Effector memory CD4-positive, alpha-beta T cell (primary cell): ENCODE data around the gene SCLY.

ENCODE experiments used
- DNase-seq, 3 donors: peaks; one replicate each; pipeline ENCODE4 v3.0.0-alpha.2; 2020
- H3K27ac ChIP-seq: 2 replicates; pipeline ENCODE4 v1.7.0; 2013; ENCODE audit warnings: mild to moderate bottlenecking, low read length, moderate library complexity; ENCODE audit not compliant: insufficient read depth, poor library complexity, severe bottlenecking
- H3K27me3 ChIP-seq: replicated peaks from 2 replicates; pipeline ENCODE4 v1.7.0; 2013; ENCODE audit warnings: mild to moderate bottlenecking, low read length; ENCODE audit not compliant: insufficient read depth, control insufficient read depth, poor library complexity, severe bottlenecking
- H3K36me3 ChIP-seq: 2 replicates; pipeline ENCODE4 v1.7.0; 2013; ENCODE audit warnings: mild to moderate bottlenecking, low read length, moderate library complexity; ENCODE audit not compliant: control insufficient read depth, insufficient read depth
- H3K4me1 ChIP-seq: 2 replicates; pipeline ENCODE4 v1.7.0; 2013; ENCODE audit warnings: low read length, mild to moderate bottlenecking; ENCODE audit not compliant: control insufficient read depth, insufficient read depth, poor library complexity, severe bottlenecking
- H3K4me3 ChIP-seq: 2 replicates; pipeline ENCODE4 v1.7.0; 2013; ENCODE audit warnings: low read length, low read depth, mild to moderate bottlenecking; ENCODE audit not compliant: insufficient read depth, poor library complexity, severe bottlenecking
- H3K9me3 ChIP-seq: 2 replicates; pipeline ENCODE4 v1.7.0; 2013; ENCODE audit warnings: mild to moderate bottlenecking, low read length, moderate library complexity; ENCODE audit not compliant: control insufficient read depth

Gene SCLY

DNA sequence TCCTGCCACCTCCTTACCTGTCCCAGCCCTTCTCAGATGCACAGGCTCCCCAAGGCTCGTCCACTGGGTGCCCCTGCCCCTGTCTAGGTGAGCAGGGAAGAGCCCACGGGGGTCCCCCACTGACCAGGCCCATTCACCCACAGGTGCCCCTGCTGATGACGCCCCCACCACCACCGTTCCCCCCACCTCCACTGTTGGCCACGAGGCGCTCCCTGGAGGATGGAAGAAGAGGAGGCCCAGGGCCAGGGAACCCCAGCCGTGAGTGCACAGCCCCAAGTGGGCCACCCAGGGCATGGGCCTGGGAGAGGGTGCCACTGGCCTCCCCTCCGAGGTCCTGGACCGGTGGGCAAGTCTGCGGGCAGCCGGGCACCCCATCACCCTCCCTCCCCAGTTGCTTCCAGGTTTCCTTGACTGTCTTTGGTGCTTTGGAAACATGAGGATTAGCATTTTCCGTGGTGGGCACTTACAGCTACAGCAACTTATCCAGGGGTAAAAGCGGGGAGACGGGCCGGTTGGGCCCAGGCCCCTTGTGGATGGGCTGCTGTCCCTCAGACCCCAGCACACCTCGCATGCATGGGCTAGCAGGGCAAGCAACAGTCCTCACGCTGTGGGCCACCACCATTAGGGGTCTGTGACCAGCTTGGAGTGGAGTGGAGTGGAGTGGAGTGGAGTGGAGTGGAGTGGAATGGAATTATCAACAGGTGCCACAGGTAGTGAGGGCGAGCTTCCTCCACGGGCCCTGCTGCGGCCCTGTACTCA, 64.5 kb downstream of the SCLY start:
- H3K4me3 ChIP-seq = no peak overlapping the region
- no peak overlapping the region for H3K27ac ChIP-seq
- DNase-seq = no peak
- H3K9me3 ChIP-seq = no peaks in the 10 kb centered on the region
- no peaks in the 10 kb centered on the region for H3K36me3 ChIP-seq
- H3K27me3 ChIP-seq = no peaks in the 10 kb centered on the region
- no peaks in the 10 kb centered on the region for H3K4me1 ChIP-seq

DNA sequence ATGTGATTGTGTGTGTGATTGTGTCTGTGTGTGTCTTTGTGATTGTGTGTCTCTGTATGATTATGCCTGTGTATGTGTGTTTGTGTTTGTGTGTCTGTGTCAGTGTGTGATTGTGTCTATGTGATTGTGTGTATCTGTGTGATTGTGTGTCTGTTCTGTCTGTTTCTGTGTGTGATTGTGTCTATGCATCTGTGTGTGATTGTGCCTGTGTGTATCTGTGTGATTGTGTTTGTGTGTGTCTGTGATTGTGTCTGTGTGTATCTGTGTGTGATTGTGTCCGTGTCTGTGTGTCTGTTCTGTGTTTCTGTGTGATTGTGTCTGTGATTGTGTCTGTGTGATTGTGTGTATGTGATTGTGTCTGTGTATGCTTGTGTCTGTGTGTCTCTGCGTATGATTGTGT, 65.5 kb downstream of the SCLY start:
- Histone ChIP-seq H3K27me3 (no peaks in the 10 kb centered on the region), H3K27ac (no peak overlapping the region), H3K36me3 (no peaks in the 10 kb centered on the region)

DNA sequence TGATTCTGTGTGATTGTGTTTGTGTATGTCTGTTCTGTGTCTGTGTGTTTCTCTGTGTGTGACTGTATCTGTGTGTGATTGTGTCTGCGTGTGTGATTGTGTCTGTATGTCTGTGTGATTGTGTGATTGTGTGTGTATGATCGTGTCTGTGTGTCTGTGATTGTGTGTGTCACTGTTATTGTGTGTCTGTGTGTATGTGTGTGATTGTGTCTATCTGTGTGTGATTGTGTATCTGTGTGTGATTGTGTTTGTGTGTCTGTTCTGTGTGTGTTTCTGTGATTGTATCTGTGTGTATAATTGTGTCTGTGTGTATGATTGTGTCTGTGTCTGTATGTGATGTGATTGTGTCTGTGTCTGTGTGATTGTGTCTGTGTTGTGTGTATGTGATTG, 66.0 kb downstream of the SCLY start:
- DNase-seq = no peak
- Histone ChIP-seq H3K9me3 (no peaks in the 10 kb centered on the region), H3K4me3 (no peak overlapping the region), H3K4me1 (no peaks in the 10 kb centered on the region), H3K36me3 (no peaks in the 10 kb centered on the region), H3K27me3 (no peaks in the 10 kb centered on the region), H3K27ac (no peak overlapping the region)

More for the DNA sequence above, 65.5 kb downstream of the SCLY start:
- no peak overlapping the region for H3K4me3 ChIP-seq
- no peaks in the 10 kb centered on the region for H3K4me1 ChIP-seq
- DNase-seq = no peak
- H3K9me3 ChIP-seq = no peaks in the 10 kb centered on the region

DNA sequence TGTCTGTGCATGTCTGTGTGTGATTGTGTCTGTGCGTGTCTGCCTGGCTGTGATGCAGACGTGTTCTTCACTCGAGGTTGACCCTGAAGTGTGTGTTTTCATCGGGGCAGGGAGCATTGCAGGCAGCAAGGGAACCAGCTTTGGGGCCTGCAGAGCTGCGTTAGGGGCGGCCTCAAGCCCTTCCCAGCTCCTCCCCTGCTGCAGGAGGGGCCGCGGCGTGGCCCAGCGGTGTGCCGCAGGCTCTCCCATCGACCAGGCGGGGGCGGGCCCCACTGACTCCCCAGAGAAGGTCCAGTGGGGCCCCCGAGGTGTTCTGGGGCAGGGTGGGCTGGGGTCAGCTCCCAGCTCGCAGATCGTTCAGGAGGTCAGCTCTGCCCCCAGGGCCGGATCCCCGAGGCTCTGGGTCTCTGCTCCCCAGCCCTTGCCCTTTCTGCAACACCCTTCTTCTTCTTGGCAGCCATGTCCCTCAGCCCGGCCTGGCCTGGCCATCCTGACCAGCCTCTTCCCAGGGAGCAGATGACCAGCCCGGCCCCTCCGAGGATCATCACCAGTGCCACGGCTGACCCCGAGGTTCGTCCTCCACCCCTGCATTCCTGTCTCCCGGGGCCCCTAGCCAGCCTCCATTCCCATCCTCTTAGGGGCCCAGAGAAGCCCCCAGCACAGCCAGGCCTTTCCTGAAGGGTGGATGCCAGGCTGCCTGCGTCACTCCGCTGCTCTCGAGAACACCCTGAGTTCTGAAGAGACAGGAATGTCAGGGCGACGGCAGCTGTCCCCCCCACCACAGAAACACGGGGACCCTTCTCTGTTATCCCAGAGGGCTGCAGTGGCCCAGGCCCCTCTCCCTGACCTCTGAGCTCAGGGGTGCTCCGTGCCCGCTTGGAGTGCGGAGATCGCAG, 66.6 kb downstream of the SCLY start:
- H3K36me3 ChIP-seq = no peaks in the 10 kb centered on the region
- H3K27ac ChIP-seq = no peak overlapping the region
- DNase-seq = no peak
- H3K4me1 ChIP-seq = no peaks in the 10 kb centered on the region
- no peaks in the 10 kb centered on the region for H3K27me3 ChIP-seq
- H3K4me3 ChIP-seq = no peak overlapping the region
- no peaks in the 10 kb centered on the region for H3K9me3 ChIP-seq

DNA sequence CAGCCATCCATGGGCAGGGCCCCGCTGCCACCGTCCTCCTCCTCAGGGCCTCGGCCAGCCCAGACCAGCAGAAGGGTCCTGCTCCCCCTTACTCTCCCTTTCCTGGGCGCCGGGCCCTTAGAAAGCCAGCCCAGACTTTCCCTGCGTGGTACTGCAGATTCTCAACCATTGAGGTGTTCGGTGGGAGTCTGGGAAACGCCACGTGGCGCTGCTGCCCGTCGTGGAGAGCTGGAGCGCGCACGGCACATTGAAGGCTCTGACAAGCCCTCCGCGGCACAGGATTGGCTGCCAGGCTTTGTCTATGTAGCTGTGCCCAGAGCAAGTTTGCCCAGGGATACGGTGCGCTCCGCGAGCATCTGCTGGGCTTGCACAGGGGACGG, 67.2 kb downstream of the SCLY start:
- Histone ChIP-seq H3K4me1 (no peaks in the 10 kb centered on the region), H3K4me3 (no peak overlapping the region), H3K27ac (no peak overlapping the region), H3K36me3 (no peaks in the 10 kb centered on the region), H3K9me3 (no peaks in the 10 kb centered on the region), H3K27me3 (no peaks in the 10 kb centered on the region)
- no peak for DNase-seq

DNA sequence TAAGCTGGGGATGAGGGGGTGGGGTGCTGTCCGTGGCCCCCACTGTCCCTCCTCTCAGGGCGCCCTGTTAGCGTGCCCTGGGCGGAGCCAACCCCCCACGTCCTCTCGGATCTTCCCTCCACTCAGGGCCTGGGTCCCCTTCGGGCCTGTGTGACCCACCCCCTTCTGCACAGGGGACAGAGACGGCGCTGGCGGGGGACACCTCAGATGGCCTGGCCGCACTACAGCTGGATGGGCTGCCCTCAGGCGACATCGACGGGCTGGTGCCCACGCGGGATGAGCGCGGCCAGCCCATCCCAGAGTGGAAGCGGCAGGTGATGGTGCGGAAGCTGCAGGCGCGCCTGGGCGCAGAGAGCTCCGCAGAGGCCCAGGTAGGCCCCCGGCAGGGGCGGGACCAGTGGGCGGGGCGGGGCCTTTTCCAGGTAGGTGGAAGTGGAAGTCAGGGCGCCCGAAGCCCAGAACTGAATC, 67.8 kb downstream of the SCLY start:
- Histone ChIP-seq H3K36me3 (no peaks in the 10 kb centered on the region), H3K27ac (no peak overlapping the region), H3K27me3 (no peaks in the 10 kb centered on the region), H3K4me3 (no peak overlapping the region), H3K9me3 (no peaks in the 10 kb centered on the region), H3K4me1 (no peaks in the 10 kb centered on the region)
- no peak for DNase-seq

DNA sequence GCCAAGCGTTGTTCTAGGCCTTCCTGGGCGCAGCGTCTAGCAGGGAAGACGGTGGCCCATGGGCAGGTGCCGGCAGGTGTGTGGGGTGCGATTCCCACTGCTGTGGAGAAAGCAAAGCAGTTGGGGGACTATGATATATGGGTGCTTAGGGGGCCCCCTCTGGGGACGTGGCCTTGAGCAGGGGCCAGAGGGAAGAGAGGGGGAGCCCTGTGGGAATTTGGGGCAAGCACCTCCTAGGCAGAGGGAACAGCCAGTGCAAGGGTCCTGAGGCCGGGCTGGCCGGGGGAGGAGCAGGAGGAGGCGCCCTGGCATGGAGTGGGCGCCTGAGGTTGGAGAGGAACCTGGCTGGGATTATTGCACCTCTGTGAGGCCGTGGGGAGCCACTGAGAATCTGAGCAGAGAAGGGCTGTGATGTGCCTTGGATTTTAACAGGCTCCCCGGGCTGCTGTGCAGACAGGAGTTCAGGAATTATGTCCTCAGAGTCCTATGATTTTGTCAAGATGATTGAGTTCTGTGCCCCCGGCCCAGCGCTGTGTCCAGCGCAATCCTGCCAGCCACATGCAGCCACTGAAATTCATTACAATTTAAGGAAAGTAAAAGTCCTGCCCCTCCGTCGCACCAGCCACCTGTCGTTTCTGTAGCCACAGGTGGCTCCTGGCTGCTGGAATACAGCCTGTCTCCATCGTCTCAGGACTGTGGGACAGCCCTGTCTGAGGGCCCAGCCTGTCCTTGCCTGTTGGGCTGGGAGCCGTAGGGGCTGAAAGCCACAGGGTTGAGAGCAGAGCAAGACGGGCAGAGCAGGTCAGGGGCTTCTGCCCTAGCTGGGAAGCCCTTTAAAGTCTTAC, 68.6 kb downstream of the SCLY start:
- no peak overlapping the region for H3K27ac ChIP-seq
- H3K9me3 ChIP-seq = no peaks in the 10 kb centered on the region
- H3K4me1 ChIP-seq = no peaks in the 10 kb centered on the region
- H3K4me3 ChIP-seq = no peak overlapping the region
- DNase-seq = no peak
- H3K36me3 ChIP-seq = no peaks in the 10 kb centered on the region
- H3K27me3 ChIP-seq = no peaks in the 10 kb centered on the region

DNA sequence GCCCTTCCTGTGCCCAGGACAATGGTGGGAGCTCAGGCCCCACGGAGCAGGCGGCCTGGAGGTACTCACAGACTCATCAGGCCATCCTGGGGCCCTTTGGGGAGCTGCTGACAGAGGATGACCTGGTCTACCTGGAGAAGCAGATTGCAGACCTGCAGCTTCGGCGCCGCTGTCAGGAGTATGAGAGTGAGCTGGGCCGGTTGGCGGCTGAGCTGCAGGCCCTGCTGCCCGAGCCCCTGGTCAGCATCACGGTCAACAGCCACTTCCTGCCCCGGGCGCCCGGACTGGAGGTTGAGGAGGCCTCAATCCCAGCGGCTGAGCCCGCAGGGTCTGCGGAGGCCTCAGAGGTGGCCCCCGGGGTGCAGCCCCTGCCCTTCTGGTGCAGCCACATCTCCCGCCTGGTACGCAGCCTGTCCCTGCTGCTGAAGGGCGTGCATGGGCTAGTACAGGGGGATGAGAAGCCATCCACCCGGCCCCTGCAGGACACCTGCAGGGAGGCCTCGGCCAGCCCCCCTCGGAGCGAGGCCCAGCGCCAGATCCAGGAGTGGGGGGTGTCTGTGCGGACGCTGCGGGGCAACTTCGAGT, 69.4 kb downstream of the SCLY start:
- H3K36me3 ChIP-seq = no peaks in the 10 kb centered on the region
- H3K27ac ChIP-seq = no peak overlapping the region
- no peaks in the 10 kb centered on the region for H3K9me3 ChIP-seq
- no peaks in the 10 kb centered on the region for H3K27me3 ChIP-seq
- no peak overlapping the region for H3K4me3 ChIP-seq
- no peak for DNase-seq
- no peaks in the 10 kb centered on the region for H3K4me1 ChIP-seq

DNA sequence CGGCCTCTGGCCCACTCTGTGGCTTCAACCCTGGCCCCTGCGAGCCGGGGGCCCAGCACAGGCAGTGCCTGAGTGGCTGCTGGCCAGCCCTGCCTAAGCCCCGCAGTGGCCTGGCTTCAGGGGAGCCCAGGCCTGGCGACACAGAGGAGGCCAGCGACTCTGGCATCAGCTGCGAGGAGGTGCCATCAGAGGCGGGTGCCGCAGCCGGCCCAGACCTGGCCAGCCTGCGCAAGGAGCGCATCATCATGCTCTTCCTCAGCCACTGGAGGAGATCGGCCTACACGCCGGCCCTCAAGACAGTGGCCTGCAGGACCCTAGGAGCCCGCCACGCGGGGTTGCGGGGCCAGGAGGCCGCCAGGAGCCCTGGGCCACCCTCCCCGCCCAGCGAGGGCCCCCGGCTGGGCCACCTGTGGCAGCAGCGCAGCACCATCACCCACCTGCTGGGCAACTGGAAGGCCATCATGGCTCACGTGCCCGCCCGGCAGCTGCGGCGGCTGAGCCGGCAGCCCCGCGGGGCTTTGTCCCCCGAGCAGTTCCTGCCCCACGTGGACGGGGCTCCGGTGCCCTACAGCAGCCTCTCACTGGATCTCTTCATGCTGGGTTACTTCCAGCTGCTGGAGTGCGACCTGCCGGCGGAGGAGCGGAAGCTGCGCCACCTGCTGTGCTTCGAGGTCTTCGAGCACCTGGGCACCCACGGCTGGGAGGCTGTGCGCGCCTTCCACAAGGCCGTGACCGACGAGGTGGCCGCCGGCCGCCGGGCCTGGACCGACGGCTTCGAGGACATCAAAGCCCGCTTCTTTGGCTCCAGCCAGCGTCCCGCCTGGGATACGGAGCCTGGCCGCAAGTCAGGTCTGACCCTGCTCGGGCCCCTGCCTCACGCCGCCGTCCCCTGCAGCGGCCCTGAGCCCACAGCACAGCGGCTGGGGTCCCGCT, 70.2 kb downstream of the SCLY start:
- H3K4me3 ChIP-seq = no peak overlapping the region
- no peaks in the 10 kb centered on the region for H3K9me3 ChIP-seq
- H3K4me1 ChIP-seq = no peaks in the 10 kb centered on the region
- no peak overlapping the region for H3K27ac ChIP-seq
- DNase-seq = no peak
- no peaks in the 10 kb centered on the region for H3K36me3 ChIP-seq
- no peaks in the 10 kb centered on the region for H3K27me3 ChIP-seq
